Measurements from ENCODE around the gene KDM4C.

The KDM4C gene

GRCh38 chr9:7053903-7054302, 296.1 kb downstream of the KDM4C start:
- Histone ChIP-seq H3K27me3 (replicated peaks; ENCODE audit: control insufficient read depth, insufficient read depth, low read length) (no peaks in the 10 kb centered on the region), H3K4me3 (replicated peaks; ENCODE audit: low read depth, low read length) (no peak overlapping the region), H3K36me3 (ENCODE audit: control insufficient read depth, insufficient read depth, low read length) (peaks cover 2% of the 10 kb centered on the region)
- TF ChIP-seq CTCF (IDR thresholded peaks at IDR 0.05; ENCODE audit: insufficient read depth, low read length, poor library complexity, severe bottlenecking): no peak
- no peak for DNase-seq (ENCODE audit: extremely low read depth, insufficient read length)

- Histone ChIP-seq H3K36me3 (ENCODE audit: control insufficient read depth, insufficient read depth, low read length) (peaks cover 2% of the 10 kb centered on the region), H3K27me3 (replicated peaks; ENCODE audit: control insufficient read depth, insufficient read depth, low read length) (no peaks in the 10 kb centered on the region), H3K4me3 (replicated peaks; ENCODE audit: low read depth, low read length) (no peak overlapping the region)
- no peak for TF ChIP-seq CTCF (IDR thresholded peaks at IDR 0.05; ENCODE audit: insufficient read depth, low read length, poor library complexity, severe bottlenecking)
- peak; percentile 6 for DNase-seq (ENCODE audit: extremely low read depth, insufficient read length)
Observed at GRCh38 chr9:7055171-7055903, 297.6 kb downstream of the KDM4C start.

GRCh38 chr9:7056254-7056653, 298.5 kb downstream of the KDM4C start:
- H3K27me3 ChIP-seq (replicated peaks; ENCODE audit: control insufficient read depth, insufficient read depth, low read length): no peaks in the 10 kb centered on the region
- TF ChIP-seq CTCF (IDR thresholded peaks at IDR 0.05; ENCODE audit: insufficient read depth, low read length, poor library complexity, severe bottlenecking): no peak
- DNase-seq (ENCODE audit: extremely low read depth, insufficient read length): no peak
- H3K4me3 ChIP-seq (replicated peaks; ENCODE audit: low read depth, low read length): no peak overlapping the region
- H3K36me3 ChIP-seq (ENCODE audit: control insufficient read depth, insufficient read depth, low read length): peaks cover 2% of the 10 kb centered on the region

GRCh38 chr9:7058473-7058872, 300.7 kb downstream of the KDM4C start:
- Histone ChIP-seq H3K27me3 (replicated peaks; ENCODE audit: control insufficient read depth, insufficient read depth, low read length) (no peaks in the 10 kb centered on the region), H3K4me3 (replicated peaks; ENCODE audit: low read depth, low read length) (no peak overlapping the region), H3K36me3 (ENCODE audit: control insufficient read depth, insufficient read depth, low read length) (peaks cover 2% of the 10 kb centered on the region; the same call in 1 of the 2 replicates)
- DNase-seq (ENCODE audit: extremely low read depth, insufficient read length): no peak
- TF ChIP-seq CTCF (IDR thresholded peaks at IDR 0.05; ENCODE audit: insufficient read depth, low read length, poor library complexity, severe bottlenecking): no peak

- Histone ChIP-seq H3K36me3 (ENCODE audit: control insufficient read depth, insufficient read depth, low read length) (no peaks in the 10 kb centered on the region; the same call in 1 of the 2 replicates), H3K27me3 (replicated peaks; ENCODE audit: control insufficient read depth, insufficient read depth, low read length) (no peaks in the 10 kb centered on the region), H3K4me3 (replicated peaks; ENCODE audit: low read depth, low read length) (no peak overlapping the region)
- no peak for DNase-seq (ENCODE audit: extremely low read depth, insufficient read length)
- TF ChIP-seq CTCF (IDR thresholded peaks at IDR 0.05; ENCODE audit: insufficient read depth, low read length, poor library complexity, severe bottlenecking): no peak
Observed at GRCh38 chr9:7067169-7067568, 309.4 kb downstream of the KDM4C start.

Data from GM06990 (cell line).